C4-2B (cell line): Measurements from ENCODE around the gene CDK7.

Experiments
- H3K27ac ChIP-seq: fragments of 450-650 bp; 2 replicates; pipeline ENCODE4 v1.5.1; 2017
- ZFX ChIP-seq: fragments of 450-650 bp; IDR thresholded peaks from 2 replicates; pipeline ENCODE4 v1.6.1; 2017
- TF ChIP-seq, protein P1 (sequence below): fragments of 450-650 bp; conservative IDR thresholded peaks from 2 replicates; pipeline ENCODE4 v1.5.1; 2017; ENCODE audit warnings: mild to moderate bottlenecking

The CDK7 gene

DNA sequence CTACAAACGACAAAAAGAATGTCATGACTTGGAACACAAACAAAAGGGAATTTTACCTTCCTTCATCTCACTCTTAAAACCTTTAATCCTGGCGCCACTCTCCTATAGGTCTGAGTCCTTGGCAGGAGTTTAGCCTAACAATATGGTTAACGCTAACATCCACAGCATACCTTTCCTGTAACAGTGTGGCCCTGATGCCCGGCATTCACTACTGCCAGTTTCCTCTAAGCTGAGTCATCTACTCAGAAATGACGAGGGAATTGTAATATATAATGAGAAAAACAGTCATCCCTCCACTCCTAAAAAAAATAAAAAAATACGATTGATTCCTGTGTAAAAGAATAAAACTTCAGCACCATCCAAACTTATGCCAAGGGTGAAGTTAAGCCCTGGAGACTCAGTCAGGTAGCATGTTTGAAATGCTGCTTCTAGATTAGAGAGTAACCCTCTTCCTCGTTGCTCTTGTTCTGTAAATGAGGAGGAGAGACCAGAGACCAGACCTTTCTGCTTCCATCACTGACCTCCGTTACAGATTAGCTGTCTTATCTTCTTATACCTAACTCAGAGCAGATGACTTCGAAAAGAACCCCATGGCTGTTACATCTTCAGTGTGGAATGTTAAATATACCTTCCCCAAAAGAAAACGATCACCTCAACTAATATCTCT, 60.5 kb downstream of the CDK7 start:
- TF ChIP-seq, protein P1, sequence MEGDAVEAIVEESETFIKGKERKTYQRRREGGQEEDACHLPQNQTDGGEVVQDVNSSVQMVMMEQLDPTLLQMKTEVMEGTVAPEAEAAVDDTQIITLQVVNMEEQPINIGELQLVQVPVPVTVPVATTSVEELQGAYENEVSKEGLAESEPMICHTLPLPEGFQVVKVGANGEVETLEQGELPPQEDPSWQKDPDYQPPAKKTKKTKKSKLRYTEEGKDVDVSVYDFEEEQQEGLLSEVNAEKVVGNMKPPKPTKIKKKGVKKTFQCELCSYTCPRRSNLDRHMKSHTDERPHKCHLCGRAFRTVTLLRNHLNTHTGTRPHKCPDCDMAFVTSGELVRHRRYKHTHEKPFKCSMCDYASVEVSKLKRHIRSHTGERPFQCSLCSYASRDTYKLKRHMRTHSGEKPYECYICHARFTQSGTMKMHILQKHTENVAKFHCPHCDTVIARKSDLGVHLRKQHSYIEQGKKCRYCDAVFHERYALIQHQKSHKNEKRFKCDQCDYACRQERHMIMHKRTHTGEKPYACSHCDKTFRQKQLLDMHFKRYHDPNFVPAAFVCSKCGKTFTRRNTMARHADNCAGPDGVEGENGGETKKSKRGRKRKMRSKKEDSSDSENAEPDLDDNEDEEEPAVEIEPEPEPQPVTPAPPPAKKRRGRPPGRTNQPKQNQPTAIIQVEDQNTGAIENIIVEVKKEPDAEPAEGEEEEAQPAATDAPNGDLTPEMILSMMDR, result no peak
- no peak for TF ChIP-seq ZFX
- no peak overlapping the region for H3K27ac ChIP-seq

DNA sequence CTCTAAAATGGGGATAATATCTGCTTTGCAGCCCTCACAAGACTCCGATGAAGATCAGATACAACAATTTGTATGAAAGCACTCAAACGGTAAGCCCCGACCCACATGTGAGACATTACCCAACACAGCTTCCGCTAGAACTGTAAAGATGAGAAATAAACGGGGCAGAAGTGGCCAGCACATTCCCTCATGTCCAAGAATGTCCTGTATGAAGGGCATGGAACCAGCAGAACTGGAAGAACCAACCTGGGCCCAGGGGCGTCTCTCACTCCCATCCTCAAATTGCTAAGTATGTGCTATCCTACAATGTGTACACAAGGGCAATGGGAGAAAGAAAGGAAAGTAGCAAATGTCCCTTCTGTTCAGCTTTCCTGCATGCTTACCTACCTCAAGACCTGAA, 64.9 kb downstream of the CDK7 start:
- TF ChIP-seq, protein P1, result no peak
- TF ChIP-seq ZFX, result no peak
- H3K27ac ChIP-seq, result no peak overlapping the region

DNA sequence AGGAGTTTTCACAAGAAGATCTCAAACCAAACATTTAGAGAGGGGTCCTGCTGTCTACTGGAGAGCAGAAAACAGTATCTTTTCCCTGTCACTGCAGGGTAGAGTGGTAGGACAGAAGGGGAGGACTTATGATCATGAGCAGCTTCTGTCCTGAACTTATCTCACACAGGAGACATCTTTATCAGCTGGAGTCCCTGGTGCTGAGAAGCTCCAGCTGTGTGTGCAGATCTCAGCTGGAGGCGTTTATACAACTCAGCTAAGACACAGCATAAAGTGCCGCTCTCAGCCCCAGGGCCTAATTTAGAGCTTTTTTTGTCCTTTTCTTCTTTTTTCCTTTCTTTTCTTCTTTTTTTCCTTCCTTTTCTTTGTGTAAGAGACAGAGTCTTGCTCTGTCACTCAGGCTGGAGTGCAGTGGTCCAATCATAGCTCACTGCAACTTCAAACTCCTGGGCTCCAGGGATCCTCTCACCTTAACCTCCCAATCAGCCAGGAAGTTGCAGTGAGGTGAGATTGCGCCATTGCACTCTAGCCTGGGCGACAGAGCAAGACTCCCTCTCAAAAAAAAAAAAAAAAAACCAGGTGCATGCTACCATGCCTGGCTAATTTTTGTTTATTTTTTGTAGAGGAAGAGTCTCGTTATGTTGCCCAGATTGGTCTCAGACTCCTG, 66.0 kb downstream of the CDK7 start:
- no peak for TF ChIP-seq ZFX
- TF ChIP-seq, protein P1, result no peak
- H3K27ac ChIP-seq, result no peak overlapping the region

DNA sequence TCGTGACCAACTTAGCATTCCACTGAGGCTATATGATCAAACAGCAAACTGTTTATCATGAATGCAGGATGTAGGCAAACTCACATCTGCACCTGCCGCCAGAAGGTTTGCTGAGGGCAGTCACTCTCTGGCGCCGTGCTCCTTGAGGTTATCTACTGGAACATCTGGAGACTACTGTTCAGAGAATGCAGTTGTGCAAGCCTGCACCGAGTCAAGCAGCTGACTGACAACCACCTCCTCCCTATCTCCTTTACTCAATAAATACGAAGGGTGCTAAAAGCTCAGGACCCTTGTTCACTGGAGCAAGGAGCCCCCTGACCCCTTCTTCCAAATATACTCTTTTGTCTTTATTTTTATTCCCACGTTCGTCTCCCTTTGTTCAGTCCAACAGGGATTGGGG, 70.8 kb downstream of the CDK7 start:
- H3K27ac ChIP-seq, result no peak overlapping the region
- no peak for TF ChIP-seq ZFX
- TF ChIP-seq, protein P1, result no peak

DNA sequence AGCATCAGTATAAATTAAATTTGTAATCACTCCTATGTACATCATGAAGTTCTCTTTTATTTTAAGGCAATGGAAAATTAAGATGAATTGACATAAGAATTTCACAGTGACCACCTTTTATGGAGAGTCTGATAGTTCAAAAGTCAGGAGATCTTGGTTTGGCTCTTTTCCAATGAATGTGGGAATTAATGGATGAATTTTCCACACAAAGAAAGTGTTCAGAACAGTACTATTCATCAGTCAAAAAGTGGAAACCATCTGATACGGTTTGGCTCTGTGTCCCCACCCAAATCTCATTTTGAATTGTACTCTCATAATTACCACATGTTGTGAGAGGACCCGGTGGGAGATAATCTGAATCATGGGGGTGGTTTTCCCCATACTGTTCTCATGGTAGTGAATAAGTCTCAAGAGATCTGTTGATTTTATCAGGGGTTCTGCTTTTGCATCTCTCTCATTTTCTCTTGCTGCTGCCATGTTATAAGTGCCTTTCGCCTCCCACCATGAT, 73.4 kb downstream of the CDK7 start:
- no peak overlapping the region for H3K27ac ChIP-seq
- no peak for TF ChIP-seq ZFX
- TF ChIP-seq, protein P1, result no peak

DNA sequence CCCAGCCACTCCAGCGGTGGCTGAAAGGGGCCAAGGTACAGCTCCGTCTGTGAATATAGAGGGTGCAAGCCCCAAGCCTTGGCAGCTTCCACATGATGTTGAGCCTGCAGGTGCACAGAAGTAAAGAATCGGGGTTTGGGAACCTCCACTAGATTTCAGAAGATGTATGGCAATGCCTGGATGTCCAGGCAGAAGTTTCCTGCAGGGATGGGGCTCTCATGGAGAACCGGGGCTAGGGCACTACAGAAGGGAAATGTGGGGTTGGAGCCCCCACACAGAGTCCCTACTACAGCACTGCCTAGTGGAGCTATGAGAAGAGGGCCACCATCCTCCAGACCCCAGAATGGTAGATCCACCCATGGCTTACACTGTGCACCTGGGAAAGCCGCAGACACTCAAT, 74.7 kb downstream of the CDK7 start:
- no peak overlapping the region for H3K27ac ChIP-seq
- TF ChIP-seq, protein P1, result no peak
- no peak for TF ChIP-seq ZFX

DNA sequence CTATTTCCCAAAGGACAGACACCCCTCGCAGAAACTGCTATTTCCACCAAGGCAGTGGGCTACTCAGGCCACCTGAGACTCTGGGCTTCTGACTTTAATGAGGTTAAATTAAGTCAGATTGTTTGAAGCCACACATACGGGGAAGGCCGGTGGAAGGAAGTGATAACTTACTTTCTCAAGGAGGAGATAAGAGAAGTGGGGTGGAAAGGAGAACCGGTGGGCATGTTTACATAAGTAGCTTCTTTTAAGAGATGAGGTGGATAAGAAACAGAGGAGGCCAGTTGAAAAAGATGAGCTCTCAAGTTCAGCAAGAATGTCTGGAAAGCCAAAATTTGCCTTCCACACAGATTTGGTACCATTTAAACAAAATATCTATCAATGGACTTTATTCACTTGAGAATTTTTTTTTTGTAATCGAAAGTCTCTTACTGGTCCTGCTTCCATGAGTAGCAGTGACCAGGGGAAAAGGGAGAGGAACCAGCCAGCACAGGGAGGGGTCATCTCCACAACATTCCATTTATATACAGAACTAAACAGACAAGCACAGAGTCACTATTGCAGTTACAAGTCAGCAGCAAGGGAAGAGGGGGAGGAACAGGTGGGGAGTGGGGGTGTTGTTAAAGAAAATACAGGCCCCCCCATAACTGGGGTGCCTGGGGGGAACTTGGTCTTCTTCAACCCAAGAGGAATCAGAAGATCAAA, 77.9 kb downstream of the CDK7 start:
- TF ChIP-seq, protein P1, result no peak
- TF ChIP-seq ZFX, result no peak

More for the DNA sequence above, 77.9 kb downstream of the CDK7 start:
- H3K27ac ChIP-seq, result no peak overlapping the region
